22Rv1 (cell line): ENCODE data around the gene OTX2.

Experiments used
- CTCF ChIP-seq: fragments of 450-650 bp; IDR thresholded peaks from 2 replicates; pipeline ENCODE4 v1.5.1; 2017; ENCODE audit warnings: mild to moderate bottlenecking
- ZFX ChIP-seq: fragments of 450-650 bp; IDR thresholded peaks from 2 replicates; pipeline ENCODE4 v1.6.1; 2017; ENCODE audit warnings: antibody characterized with exemption, borderline replicate concordance

- TF ChIP-seq CTCF = no peak
- TF ChIP-seq ZFX = no peak
Measured at GRCh38 chr14:56797569-56798446, 12.5 kb downstream of the OTX2 start.
